GM12874 (cell line): ENCODE data around the gene PSIP1.

Source experiments
- TF ChIP-seq, protein P1 (sequence below): IDR thresholded peaks from 2 replicates; pipeline ENCODE4 v1.5.1; 2011; ENCODE audit warnings: low read depth, mild to moderate bottlenecking, control low read depth, low read length, moderate library complexity; ENCODE audit not compliant: insufficient read depth

The PSIP1 gene

DNA sequence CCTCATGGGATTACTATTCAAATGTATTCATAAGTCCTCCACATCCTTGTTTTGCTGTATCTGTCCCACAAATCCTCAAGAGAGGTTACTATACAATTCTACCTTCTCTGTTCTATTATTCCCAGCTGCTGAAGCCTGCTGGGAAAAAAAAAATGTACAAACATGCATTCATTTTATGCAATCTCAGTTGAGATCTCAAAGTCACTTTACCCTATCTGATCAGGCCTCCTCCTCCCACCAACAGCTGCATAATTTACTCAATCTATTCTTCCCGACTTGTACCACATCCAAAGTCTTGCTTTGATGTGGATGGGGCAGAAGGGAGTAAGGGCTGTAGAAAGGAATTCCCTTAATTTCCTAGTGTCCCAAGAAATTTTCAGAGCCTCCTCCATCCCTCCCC lies 28.6 kb downstream of the PSIP1 start:
- TF ChIP-seq, protein P1, sequence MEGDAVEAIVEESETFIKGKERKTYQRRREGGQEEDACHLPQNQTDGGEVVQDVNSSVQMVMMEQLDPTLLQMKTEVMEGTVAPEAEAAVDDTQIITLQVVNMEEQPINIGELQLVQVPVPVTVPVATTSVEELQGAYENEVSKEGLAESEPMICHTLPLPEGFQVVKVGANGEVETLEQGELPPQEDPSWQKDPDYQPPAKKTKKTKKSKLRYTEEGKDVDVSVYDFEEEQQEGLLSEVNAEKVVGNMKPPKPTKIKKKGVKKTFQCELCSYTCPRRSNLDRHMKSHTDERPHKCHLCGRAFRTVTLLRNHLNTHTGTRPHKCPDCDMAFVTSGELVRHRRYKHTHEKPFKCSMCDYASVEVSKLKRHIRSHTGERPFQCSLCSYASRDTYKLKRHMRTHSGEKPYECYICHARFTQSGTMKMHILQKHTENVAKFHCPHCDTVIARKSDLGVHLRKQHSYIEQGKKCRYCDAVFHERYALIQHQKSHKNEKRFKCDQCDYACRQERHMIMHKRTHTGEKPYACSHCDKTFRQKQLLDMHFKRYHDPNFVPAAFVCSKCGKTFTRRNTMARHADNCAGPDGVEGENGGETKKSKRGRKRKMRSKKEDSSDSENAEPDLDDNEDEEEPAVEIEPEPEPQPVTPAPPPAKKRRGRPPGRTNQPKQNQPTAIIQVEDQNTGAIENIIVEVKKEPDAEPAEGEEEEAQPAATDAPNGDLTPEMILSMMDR = no peak

DNA sequence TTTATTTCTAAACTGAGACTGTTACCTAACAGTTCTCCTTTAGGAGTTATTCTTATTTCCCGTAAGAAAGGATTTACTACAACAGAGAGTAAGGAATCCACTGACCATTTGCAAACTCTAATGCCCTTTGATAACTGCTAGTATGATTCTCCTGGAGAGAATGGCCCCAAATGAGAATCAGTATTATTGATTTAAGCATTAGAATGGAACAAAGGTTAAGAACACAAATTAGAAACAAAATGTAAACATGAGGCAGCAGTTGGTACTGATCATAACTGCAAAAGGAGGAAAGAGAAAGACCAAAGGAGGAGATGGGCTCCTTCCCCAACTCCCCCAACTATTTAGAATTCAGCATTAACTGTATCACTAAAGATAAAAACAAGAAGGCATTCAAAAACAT lies 30.7 kb downstream of the PSIP1 start:
- TF ChIP-seq, protein P1 = no peak

DNA sequence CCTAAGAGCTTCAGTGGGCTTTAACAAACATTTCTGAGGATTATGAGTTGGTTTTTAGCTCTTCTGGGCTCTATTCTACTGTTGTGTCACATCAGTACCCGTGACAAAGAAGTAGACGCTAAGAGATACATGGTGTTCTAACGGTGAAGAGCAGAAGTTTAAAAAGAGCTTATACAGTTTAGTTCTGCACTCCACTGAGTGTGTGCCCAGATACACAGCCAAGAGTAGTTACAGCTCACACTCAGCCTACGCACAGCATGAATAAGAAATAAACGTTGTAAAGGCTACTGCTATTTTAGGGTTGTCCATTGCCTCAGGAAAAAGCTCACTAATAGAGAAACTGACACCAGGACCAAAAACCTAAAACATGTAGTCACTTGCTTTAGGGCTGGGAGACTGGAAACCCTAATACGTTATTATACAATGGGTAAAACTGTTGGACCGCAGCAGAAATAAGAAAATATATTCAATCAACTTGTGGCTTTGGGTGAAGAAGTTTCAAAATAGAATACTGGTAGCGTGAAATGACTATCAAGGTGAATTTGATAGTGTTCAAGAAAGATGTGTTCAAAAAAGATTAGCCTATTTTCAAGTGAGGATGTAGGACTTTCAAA lies 34.7 kb downstream of the PSIP1 start:
- TF ChIP-seq, protein P1 = no peak

DNA sequence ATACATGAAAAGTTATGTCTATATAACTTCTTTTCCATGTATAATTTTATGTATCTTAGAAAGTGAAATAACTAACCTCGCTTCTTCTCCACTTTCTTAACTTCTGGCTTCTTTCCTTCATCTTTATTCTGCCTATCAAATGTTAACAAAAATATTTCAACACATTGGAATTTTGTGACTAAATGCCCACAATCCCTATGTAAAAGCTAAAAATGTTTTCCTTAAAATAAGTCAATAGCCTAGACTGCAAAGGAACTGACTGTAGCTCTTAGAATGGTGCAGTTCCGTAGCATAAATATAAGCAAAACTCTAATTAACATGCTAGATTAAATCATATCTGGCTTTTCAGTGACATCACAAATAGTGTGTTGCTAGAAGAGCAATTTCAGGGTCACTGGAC lies 40.9 kb downstream of the PSIP1 start:
- TF ChIP-seq, protein P1 = no peak

DNA sequence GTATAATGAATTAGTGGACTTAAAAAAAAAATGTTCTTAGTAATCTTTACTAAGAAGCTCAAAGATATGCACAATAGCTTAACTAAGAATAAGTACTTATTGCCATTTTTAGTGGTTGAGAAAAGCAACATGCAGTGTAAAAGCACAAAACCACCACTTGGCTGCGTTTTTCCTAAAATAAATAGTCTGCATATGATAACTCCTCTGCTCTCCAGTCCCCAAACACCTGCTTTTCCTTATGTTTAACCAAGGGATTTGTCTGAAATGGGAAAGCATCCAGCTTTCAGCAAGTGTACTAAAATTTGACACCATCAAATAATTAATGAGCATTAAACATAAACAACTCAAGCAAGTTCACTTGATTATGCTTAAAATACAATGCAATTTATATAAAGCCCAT lies 41.4 kb downstream of the PSIP1 start:
- TF ChIP-seq, protein P1 = no peak

DNA sequence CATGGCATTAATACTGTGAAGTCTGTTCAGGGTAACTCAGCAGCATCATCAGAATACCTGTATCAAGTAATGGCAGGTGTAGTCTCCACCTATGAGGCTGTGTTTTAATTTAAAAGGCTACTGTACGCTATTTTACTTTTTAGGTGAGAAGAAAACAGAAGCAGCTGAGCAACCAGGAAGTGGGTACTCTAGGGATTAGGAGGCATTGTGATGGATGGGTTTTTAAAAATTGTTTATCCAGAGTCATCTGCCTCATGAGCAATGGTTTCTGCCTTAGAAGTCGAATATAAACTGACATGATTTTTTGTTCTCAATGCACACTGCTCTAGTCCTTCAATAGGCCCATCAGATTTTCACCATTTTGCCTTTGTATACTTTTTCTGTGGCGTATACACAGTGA lies 42.6 kb downstream of the PSIP1 start:
- TF ChIP-seq, protein P1 = no peak

DNA sequence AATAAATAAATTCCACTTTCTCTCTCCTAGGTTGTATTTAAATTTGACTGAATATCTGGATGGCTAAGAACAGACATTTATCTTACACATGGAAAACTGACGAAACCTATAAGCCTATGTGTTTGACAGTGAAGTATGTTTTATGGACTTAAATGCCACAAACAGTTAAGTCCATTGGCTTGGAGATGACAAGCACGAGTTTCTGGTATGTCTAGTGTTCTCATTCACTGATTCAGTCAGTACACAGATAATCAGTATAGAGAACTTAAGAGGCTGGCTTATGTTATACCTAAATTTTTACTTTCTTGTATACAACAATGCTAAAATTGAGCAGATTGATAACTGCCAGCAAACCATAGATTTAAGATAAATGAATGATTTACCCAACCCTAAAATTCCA lies 49.2 kb downstream of the PSIP1 start:
- TF ChIP-seq, protein P1 = no peak

DNA sequence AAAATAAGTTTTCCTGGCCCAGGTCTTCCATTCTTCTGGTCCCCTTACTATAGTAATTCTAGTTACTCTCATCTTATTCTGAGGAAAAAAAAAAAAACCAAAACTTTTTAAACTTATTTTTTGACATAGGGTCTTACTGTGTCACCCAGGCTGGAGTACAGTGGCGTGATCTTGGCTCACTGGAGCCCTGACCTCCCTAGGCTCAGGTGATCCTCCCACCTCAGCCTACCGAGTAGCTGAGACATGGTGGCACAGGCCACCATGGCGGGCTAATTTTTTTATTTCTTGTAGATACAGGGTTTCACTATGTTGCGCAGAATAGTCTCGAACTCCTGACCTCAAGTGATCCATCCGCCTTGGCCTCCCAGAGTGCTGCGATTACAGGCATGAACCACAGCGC lies 49.7 kb downstream of the PSIP1 start:
- TF ChIP-seq, protein P1 = no peak
